Measurements from ENCODE around the gene HSBP1. TPM values are rescaled to one million over a fixed set of nuclear protein-coding genes. Genes with fewer than 3 reads are reported as not detected.
A peak's percentile ranks its signal among the peaks of the same experiment; 100 is the strongest.

The HSBP1 gene
- 25.5 and 30.7 TPM in 2 replicates for total RNA-seq (2014; rRNA removed; shearing (Covaris generic))

DNA sequence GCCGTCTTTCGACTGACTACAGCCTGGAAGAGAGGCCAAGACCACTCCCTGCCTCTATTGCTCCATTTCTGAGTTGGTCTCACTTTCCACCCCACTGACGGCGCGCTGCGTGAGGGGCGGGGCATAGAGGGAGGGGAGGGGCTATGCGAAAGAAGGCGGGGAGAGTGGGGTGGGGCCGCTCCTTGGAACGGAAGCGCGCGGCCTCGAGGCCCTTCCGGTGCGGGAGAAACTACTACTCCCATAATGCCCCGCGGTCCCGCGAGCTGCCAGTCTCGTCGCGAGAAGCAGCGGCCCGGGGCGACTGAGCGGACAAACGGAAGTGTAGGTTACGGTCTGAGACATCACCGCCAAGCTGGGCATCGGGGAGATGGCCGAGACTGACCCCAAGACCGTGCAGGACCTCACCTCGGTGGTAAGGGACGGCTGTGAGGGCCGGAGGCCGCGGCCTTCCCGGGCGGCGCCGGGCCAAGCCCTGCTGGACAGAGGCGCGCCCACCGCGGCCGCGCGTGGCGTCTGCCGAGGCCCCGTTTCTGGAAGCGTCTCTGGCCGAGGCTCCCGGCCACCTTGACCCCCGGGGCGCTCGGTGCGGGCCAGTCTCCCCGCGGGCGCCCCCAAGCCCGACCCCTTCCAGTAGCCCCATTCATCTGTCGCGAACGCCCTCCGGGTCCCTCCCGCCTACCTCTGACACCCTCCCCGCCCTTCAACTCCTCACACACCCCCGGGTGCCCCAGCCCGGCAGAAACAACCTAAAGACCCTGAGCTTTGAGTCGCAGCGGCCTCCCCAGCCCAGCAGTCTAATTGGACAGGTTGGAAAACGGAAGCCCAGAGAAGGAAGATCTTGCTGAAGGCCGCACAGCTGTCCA lies at the start of gene HSBP1:
HSBP1 (plus strand) TSS at position 269 of the 863 bp plus-strand sequence; CDS start at position 368, 99 bp downstream.
- DNase-seq (ENCODE audit: low spot score), result peak; percentile 81

DNA sequence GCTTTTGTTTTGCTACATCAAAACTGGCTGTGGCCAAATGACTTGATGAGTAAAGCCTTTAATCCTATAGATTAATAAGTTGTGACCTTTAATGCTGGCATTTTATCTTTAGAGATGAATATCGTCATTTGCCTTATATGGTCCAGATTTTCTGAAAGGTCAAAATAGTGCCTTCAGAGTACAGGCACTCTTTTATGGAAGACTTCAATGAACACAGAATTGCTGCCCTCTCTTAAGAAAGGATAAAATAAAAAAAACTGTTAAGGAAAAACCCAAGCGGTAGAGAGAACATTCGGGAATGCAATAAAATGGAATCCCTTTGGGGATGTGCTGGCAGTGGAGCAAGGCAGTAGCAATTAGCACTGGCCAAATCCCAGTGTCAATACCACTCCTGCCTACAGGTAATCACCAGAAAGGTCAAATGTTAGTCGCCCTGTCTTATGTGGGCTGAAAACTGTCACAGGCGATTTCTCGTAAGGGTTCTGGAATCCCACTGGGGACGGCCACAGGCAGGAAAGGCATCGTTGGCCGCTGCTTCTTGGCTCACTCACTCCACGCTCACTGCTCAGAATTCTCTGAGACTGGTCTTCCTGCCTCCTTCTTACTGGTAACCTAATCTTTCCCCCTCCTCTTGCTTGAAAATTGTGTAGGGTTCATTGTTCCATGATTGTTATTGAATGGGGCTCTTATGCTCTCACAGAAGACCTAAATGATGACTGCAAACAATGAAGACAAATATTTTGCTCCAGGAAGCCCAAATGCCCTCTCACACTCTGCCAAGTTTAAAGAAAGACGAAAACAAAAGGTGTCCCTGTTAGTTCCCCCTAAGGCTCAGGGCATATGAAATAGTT lies 45.4 kb upstream of the HSBP1 start:
- no peak for DNase-seq (ENCODE audit: low spot score)

DNA sequence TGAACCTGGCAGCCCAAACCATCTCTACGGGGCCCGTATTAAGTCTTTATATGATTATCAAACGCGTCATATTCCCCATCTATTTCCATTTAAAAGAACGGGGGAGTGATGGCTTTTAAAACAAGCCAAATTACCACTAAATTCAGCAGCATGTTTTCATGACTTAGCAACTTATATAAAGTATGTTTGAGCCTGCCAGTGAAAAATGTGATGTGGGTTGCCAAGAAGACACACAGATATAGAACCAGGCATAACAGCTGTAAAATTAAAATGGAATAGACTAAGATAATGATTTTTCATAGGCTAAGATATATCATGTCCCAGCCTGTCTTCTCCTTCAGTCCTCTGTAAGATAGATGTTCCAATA lies 44.8 kb upstream of the HSBP1 start:
- DNase-seq (ENCODE audit: low spot score), result no peak

DNA sequence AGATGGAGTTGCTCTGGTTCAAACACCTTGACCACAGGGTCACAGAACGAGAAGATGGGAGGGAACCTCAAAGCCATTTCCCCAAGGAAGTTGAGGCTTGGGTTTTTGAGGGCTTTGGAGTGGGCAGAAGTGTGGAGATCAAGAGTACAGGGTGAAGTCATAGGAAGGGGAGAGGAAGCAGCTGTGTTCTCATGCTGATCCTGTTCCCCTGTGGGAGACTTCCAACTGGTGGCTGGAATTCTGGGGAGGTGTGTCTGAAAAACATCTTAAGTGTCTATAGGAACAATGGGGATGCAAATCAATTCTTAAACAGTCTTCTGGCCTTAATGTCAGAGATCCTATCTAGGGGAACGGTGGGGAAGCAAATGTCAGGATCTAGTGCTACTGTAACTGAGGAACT lies 38.8 kb upstream of the HSBP1 start:
- DNase-seq (ENCODE audit: low spot score), result no peak

DNA sequence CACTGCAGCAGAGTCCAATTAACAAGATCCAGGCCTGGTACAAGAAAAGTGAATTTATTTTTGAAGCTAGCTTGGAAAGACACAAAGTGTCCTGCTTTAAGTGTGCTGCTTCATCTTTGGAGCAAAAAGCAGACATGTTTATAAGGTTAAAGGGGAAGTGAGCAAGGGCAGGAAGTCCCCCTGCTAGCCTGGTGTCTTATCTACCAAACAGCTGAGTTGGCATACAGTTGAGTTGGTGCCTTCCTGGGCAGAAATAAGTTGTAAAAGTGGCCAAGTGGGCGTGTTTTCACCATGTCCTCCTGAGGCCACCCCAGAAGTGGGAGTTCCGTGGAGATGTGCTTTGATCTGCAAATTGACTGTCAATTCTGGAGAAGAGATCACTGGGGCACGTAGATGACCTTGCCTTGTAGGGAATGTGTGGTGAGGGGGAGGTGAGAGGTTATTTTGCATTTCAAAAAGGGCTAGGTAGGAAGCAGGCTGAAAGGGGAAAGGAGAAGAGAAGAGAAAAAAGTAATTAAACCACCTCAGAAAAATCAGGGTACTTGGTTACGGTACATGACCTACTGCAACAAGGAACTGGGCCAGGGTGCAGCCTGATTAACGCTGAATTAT lies 38.3 kb upstream of the HSBP1 start:
- DNase-seq (ENCODE audit: low spot score), result no peak

DNA sequence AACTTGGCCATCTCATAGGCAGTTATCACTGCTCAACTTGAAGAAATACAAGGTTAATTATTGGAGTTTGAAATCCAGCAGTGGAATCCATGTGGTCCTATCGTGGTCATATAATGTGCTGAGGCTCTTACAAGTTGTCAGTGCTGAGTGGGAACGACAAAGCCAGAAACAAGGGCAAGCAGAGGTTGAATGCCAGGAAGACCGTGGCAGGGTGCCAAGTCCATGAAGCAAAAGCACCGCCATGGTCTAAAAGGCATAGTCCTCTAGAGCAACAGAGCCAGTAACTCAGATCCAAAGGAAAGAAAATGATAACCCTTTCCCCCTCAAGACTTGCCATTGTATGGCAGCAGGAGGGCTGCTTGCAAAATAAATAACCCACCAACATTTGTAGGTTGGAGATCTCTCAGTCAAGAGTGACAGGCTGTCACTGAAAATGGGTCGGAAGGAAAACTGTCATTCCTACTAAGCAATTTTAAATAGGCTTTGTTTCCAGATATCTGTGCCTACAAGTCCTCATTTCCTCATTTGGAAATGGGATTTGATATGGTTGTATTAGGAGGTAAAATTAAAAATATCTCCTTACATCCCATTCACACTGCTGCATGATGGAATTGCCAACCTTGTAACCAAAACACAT lies 36.4 kb upstream of the HSBP1 start:
- DNase-seq (ENCODE audit: low spot score), result no peak

DNA sequence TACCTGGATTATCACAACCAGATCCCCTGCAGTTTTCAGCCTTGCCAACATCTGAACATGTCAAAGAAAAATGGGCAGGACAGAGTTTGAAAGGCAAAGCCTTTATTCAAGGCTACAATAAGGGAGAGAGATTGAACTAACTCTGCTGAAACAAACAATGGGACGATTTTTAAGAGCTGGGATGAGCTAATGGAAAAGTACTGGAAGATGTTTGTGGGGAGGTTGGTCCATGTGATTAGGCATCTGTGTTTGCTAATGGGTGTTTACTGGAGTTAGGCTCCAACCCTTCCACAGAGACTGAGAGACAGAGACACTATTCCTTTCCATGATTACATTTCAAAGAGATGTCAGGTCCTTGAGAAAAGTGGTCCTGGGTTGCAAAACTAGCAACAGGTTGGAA lies 35.0 kb upstream of the HSBP1 start:
- no peak for DNase-seq (ENCODE audit: low spot score)

DNA sequence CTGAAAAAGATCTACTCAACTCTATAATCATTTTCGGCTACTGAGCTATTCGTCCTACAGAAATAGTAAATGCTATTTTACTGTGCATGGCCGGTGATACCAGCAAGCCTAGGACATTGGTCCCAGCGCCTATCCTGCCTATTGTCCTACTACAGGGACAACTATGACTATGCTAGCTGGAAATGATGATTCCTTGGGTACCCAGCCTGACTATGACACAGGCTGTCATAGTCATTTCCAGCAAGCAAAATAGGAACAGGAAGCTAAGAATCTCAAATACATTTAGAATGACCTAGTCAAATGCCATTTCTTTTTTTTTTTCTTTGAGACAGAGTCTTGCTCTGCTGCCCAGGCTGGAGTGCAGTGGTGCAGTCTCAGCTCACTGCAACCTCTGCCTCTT lies 33.7 kb upstream of the HSBP1 start:
- DNase-seq (ENCODE audit: low spot score), result no peak

DNA sequence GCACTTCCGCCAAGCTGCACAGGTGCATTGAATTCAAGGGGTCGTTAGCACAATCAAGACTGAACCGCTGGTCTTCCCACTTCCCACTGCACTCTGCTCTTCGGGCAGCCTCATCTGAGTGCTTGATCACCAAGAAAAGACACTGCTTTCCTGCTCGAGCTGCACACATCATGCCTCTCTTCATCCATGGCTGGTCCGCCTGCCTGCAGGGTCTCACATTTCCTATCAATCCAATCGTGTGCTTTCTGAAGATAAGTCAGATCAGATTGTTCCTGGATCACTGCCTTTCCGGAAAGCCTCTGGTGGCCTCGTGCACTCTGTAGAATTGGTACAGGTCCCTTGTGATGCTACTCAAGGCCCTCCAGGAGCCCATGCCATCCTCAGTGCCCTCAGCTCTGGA lies 30.8 kb upstream of the HSBP1 start:
- no peak for DNase-seq (ENCODE audit: low spot score)

DNA sequence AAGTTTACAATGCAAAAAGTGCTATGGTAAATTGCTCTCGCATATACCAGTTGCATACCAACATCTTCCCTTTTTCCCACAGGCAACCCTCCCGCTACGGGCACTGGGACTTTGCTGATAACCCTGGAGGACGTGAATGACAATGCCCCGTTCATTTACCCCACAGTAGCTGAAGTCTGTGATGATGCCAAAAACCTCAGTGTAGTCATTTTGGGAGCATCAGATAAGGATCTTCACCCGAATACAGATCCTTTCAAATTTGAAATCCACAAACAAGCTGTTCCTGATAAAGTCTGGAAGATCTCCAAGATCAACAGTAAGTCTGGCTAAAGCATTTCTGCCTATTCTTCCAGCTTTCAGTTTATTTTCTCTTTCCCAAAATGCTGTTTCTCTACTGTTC lies 27.9 kb upstream of the HSBP1 start:
- no peak for DNase-seq (ENCODE audit: low spot score)

DNA sequence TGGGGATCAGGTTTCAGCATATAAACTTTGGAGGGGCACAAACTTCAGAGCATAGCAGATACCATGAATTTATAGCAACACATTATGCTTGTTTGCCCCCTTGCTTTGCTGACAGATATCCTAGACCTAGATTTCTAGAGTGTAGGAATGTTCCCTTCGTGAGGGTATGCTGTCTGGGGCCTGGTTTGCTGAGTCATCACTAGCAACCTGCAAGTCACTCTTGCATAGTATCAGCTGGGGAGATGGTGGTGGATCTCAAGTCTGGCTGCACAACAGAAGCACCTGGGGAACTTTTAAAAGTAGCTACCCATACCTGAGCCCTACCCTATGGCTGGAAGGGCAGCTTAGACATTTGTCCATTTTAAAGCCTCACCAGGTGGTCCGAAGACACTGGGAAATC lies 22.3 kb upstream of the HSBP1 start:
- no peak for DNase-seq (ENCODE audit: low spot score)

DNA sequence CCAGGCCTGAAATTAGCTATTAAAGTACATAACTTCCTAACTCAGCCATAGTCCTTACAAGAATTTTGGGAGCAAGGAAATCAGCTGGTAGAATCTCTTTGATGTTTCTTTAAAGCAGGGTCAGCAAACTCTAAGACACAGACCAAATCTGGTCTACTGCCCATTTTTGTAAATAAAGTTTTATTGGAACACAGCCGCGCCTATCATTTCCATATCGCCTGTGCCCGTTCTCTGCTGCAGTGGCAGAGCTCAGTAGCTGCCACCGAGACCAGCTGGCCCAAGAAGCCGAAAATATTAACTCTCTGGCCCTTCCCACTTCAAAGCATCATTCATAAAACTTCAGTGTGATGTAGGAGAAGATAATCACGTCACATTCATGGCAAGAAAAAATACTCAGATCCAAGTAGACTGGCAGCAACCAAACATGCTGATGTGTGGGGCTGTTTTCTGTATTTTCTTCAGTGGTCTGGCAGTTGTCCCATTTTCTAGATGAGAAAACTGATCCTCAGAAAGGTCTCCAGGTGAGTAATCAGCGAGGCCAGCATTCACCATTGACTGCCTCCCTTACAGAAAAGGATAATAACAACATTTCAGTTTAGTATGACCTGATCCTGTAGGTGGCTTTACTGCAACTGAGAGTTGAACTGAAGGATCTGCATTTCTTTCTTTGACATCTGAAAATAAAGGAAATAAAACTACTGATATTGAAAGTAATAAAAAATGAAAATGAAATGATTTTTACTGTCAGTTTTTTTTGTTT lies 18.0 kb upstream of the HSBP1 start:
- DNase-seq (ENCODE audit: low spot score), result no peak

DNA sequence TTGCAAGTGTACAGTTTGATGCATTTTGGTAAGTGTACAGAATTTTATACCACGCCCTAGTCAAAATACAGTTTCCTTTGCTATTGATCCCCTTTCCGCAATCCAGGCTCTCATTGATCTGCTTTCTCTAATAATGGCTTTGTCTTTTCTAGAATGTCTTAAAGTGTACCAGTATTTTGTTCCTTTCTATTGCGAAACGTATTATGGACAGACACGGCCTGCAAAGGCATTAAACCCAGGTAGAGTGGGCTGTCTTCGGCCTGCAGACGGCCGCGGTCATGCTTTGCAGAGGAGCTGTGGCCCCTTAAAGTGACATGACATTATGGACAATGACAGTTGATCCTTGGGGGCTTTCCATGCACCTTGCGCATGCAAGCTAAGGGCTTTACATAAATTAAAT lies 15.9 kb upstream of the HSBP1 start:
- DNase-seq (ENCODE audit: low spot score), result no peak

DNA sequence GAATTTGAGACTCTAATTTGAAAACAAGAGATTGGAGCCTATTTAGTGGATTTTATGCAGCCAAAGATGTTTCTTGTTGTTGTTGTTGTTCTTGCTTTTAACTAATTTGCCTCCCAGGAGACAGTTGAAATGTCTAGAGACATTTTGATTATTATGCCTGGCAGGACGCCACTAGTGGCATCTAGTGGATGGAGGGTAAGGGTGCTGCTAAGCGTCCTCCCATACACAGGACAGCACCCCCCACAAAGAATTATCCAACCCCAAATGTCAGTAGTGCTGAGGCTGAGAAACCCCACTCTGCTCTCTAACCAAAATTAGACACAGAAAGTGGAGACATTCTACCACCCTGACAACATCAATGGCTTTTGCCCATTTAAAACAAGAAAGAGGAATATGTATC lies 15.4 kb upstream of the HSBP1 start:
- DNase-seq (ENCODE audit: low spot score), result no peak

DNA sequence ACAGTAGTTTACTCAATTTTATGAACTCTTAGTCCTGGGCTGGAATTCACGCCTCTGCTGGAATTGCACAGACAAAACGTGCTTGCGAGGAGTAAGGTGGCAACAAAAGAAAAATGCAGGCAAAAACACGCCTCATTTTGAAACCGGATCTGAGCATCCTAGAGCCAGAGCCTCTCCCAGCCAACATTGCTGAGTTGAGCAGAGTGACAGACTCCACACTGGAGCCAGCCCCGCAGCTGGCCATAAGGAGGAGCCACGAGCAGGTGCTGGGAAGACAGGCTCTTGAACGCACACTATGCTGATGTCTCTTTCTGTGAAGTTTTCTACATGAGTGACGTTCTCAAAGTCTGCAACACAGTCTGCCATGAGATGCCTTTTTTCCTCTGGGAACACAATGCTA lies 14.6 kb upstream of the HSBP1 start:
- DNase-seq (ENCODE audit: low spot score), result no peak

DNA sequence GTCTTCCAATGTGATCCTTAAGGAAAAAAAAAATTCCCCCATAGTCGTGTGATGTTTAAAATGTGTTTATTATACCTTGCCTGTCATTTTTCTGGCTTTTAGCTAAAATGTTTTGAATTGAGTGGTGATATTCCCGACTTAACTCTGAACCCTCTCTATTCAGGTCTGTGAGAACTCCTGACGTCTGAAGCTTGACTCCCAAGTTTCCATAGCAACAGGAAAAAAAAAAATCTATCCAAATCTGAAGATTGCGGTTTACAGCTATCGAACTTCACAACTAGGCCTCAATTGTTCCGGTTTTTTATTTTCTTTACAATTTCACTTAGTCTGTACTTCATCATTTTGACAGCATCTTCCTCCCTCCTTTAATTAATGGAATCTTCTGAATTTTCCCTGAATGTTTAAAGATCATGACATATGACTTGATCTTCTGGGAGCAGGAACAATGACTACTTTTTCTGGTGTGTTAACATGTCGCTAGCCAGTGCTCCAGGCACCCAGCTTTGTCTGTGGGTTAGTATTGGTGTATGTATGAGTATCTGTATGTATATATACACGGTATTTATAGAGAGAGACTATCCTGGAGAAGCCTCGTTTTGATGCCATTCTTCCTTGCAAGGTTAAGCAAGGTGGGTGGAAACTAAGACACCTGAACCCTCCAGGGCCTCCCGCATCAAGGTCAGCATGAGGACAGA lies 12.8 kb upstream of the HSBP1 start:
- no peak for DNase-seq (ENCODE audit: low spot score)

DNA sequence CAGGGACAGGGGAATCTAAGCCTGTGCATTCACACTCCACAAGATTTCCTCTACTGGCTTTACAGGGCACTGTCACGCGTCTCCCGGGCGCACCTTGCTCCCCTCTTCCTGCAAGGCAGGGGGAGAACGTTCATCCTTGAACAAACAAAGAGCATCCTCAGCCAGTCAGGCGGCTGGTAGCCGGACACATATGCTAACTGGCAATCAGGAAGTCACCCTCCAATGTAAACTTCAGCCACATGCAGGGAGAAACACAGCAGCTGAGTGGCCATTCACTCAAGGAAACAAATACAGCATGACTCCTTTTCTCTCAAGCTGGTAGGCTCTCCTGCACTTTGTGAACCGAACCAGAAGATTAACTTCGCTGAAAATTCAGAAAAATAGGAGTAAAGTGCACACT lies 10.8 kb upstream of the HSBP1 start:
- DNase-seq (ENCODE audit: low spot score), result no peak

DNA sequence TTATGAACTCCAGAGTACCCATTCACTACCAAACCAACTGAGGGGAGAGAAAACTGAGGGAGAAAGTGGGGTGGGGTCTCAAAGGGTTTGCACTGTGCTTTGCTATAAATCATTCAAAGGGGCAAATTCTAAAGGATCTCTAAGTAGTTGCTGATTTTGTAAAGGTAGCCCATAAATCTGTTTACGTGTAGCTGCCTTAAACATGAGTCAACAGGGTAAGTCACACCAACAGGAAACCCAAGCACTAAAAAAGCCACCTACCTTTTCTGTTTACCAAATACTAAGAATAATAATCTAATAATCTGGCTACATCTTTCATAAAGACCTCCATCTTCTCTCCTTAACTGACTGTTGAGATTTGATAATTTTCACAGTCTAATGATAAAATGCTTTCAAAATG lies 8.4 kb upstream of the HSBP1 start:
- no peak for DNase-seq (ENCODE audit: low spot score)

DNA sequence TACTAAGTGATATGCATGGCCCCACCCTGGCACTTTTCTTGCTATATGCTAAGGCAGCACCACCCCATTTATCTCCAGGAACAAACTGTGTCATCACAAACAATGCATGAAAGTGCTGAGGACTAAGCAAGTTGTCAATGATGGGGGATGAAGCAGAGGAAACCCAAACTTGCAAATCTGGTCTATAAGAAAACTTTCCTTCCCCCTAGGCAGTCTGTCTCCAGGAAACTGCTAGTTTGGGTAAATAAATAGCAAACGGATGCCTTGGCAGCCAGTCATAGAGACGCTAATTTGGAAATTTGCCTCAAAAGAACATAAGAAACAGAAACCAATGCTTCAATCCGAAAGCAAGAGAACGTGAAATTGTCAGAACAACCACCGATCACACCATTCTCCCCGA lies 5.6 kb upstream of the HSBP1 start:
- DNase-seq (ENCODE audit: low spot score), result peak; percentile 50

DNA sequence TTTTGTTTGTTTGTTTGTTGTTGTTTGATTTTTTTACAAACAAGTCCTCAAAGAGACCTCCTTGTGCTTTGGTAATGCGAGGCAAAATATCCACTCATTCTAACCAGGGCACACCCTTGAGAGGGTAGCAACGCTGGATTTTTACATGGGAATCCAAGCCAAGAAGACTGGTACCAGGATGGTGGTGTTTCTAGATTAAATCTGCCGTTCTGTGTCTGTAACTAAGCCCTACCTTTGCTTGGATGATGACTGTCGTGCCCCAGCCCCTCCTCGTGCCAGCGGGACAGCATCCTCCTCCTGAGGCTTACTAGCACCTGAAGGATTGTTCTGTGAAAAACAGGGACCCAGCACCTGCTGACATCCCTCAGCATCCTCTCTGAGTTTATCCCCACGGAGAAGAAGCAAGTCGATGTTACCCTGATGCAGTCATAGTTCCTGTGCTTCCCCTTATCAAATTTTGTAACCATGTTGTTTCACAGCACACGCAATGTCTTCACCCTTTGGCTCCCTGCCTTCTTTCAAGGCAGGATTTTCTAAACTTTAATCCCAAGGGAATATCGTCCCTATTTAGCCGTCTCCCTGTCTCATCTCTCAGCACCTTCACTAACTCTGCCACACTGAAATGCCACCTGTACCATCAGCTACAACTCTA lies 5.1 kb upstream of the HSBP1 start:
- no peak for DNase-seq (ENCODE audit: low spot score)
